ENCODE measurements around the gene KRTAP2-3. TPM values are rescaled to one million over a fixed set of nuclear protein-coding genes. Genes with fewer than 3 reads are reported as not detected.
"Not testable (repeated sequence)": the region's sequence is repeated elsewhere in the genome, so short reads cannot be mapped to it uniquely, and the experiment has no call there.

The KRTAP2-3 gene
- total RNA-seq, 1 donor from 2014 or later = 0.30 TPM

DNA sequence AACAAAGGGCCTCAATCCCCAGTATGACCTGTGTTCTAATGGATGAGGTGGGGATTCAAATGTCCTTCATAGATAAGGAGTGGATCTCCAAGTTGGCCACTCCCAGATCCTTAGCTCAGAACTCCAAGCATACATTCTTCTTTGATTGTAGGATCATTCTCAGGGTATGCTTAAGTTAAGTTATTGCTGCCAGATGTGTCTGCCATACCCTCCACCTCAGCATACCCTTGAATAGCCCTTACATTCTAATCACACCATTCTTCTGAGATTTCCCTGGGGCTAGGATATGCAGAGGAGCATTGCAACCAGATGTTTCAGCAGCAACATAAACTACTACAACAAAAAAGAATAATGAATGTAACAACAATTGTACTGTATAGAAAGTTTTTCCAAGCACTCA, 7.4 kb upstream of the KRTAP2-3 start:
- DNase-seq = no peak

- no peak for DNase-seq
These were observed 6.1 kb upstream of the KRTAP2-3 start, which contains the start of gene KRTAP2-4 for GRCh38 chr17:41065829-41066624. Gene KRTAP2-4, minus strand, starts transcription at chr17:41065879. Its CDS starts 34 bp downstream, at chr17:41065845.

GRCh38 chr17:41065016-41065689, 5.2 kb upstream of the KRTAP2-3 start:
- not testable (repeated sequence) for DNase-seq

DNA sequence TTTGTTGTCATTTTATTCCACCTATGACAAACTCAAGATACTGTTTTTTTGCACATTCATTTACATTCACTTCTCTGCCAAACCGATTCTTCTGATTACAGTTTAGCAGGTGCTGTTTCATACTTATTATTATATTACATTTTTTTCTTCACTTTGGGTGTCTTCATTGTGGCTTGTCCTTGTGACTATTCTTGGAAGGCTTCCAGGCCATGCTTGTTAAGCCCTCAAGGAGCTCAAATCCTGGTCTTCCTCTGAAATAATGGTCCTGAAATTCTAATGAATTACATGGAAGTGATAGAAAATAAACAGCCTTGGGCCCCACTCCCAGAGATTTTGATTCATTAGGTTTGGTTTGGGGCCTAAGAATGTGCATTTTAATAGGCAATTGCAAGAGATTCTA, 4.4 kb upstream of the KRTAP2-3 start:
- no peak for DNase-seq

DNA sequence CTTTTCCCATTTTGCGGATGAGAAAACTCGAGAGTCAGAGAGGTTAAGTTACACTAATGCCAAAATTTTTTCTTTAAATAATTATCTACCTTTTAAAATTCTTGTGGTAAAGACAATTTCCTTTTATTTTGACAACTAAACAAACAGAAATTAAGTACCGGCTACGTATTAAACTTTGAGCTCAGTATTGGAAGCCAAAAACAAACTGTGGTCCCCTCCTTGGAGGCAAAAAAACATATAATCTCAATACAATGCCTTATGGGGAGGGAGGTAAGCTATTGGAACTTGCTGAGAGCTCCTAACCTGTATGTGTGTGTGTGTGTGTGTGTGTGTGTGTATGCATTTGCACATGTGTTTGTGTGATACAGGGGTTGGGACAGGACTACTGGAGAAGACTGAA, 3.5 kb upstream of the KRTAP2-3 start:
- DNase-seq = no peak

DNA sequence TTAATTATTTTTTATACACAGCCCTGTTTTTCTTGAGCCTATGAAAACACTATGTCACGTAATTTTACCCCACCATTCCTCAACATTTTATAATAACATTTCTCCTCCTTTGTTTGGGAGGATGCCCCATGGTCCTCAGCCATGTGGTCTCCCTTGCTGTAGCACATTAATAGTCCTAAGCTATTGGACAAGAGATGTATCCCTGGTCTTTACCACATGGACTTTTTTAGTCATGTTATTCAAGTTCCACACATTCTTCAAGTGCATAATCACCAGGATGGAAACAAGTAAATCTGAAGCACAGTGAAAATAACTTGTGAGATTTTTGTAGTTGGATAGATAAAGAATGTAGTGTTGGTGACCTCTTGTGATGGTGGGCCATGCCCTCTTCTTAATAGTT, 2.0 kb upstream of the KRTAP2-3 start:
- no peak for DNase-seq

- DNase-seq = not testable (repeated sequence)
These were observed 450 bp downstream of the KRTAP2-3 start for GRCh38 chr17:41059276-41060051.

DNA sequence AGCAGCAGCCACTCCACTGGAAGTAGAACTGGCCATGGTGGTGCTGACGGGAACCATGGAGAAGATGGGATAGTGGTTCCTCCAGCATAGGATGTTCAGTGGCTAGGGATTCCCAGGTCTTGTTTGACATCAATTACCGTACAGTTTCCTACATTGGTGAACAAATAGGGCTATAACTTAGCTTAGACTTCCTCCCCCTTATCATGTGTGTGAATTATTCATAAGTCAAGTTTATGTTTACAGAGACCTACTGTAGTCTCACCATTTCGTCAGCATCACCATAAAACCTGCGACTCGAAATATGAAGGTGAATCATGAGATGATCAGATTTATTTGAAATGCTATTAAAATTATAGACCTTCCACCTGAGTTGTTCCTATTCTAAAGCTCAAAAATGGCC, 1.2 kb downstream of the KRTAP2-3 start:
- no peak for DNase-seq

- no peak for DNase-seq
These were observed 2.4 kb downstream of the KRTAP2-3 start for GRCh38 chr17:41057547-41057946.

DNA sequence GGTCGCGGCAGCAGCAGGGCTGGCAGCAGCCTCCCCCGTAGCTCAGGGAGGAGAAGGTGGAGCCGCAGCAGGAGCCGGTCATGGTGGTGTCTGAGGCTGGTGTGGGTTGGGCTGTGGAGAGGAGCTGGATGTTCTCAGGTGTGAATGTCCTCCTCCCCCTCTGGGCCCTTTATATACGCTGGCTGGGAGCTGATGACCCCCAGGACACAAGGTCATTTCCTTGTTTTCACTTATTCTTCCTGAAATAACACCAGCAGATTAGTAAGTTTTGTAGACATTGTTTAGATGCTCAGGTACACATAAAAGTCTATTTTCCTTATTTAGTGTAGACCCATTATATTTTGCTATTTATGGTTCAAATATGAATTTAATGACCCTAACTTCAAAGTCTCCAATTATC, 4.8 kb downstream of the KRTAP2-3 start, which contains the start of gene KRTAP2-2:
Gene KRTAP2-2, minus strand, starts transcription at position 101 of the 400 bp plus-strand sequence. Its CDS starts 19 bp downstream, at position 82.
- not testable (repeated sequence) for DNase-seq

- DNase-seq = not testable (repeated sequence)
These were observed 5.4 kb downstream of the KRTAP2-3 start for GRCh38 chr17:41054556-41054955.

- no peak for DNase-seq
These were observed 5.9 kb downstream of the KRTAP2-3 start for GRCh38 chr17:41054025-41054424.

GRCh38 chr17:41052566-41052965, 7.3 kb downstream of the KRTAP2-3 start:
- DNase-seq = no peak

GRCh38 chr17:41049110-41049509, 10.8 kb downstream of the KRTAP2-3 start:
- DNase-seq = no peak

- DNase-seq = no peak
These were observed 11.5 kb downstream of the KRTAP2-3 start for GRCh38 chr17:41048441-41048840.

- not testable (repeated sequence) for DNase-seq
These were observed 13.0 kb downstream of the KRTAP2-3 start, which contains the start of gene KRTAP2-1 for GRCh38 chr17:41046735-41047465. Gene KRTAP2-1, minus strand, starts transcription at chr17:41047316. Its CDS starts 49 bp downstream, at chr17:41047267.

- no peak for DNase-seq
These were observed 17.0 kb downstream of the KRTAP2-3 start for GRCh38 chr17:41042953-41043352.

- DNase-seq = not testable (repeated sequence)
These were observed 18.9 kb downstream of the KRTAP2-3 start, which contains the start of gene KRTAP1-1 for GRCh38 chr17:41040783-41041571. Gene KRTAP1-1, minus strand, starts transcription at chr17:41041450. Its CDS starts 53 bp downstream, at chr17:41041397.

DNA sequence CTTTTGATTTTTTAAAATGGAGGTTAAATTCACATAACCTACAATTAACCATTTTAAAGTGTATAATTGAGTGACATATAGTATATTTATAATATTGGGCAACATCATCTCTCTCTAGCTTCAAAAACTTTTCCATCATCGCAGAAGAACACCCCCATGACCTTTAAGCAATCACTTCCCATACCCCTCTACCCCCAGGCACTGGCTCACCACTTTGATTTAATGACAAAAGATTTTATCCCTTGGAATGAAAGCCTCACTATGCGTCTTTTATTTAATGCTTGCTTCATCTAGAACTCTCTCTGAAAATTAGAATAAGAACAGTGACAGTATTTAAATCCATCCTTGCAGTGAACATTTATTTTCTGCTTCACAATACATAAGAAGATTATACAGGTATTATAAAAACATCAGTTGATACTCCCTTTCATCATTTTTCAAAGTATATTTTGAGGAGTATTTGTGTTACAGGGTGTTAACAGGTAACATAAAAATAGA, 22.0 kb downstream of the KRTAP2-3 start:
- no peak for DNase-seq

- not testable (repeated sequence) for DNase-seq
These were observed 25.5 kb downstream of the KRTAP2-3 start, which contains the start of gene KRTAP1-3 for GRCh38 chr17:41034346-41034935. Gene KRTAP1-3, minus strand, starts transcription at chr17:41034874. Its CDS starts 53 bp downstream, at chr17:41034821.

Data from skin of body (tissue), 2 donors.